Kidney (tissue), 14 donors: ENCODE results near the gene IQCN. TPM values are rescaled to one million over a fixed set of nuclear protein-coding genes. Genes with fewer than 3 reads are reported as not detected.

ENCODE experiments used
- DNase-seq, 5 donors: peaks; one replicate each; pipeline ENCODE4 v3.0.0-alpha.2; 2013 to 2020
- FAIRE-seq: peaks from 2 replicates; lab custom pipeline; 2012; peaks lifted over from hg19 to GRCh38; lab: Jason Lieb, UNC
- H3K27ac ChIP-seq, 2 donors: one replicate each; pipeline ENCODE4 v1.7.0; 2013; ENCODE audit warnings: low read depth in 2 of 2, low read length in 2 of 2, inconsistent platforms in 1 of 2
- H3K27me3 ChIP-seq: one replicate; pipeline ENCODE4 v1.7.1; 2013; ENCODE audit warnings: low read length, inconsistent platforms; ENCODE audit not compliant: control insufficient read depth, insufficient read depth
- H3K36me3 ChIP-seq, 3 donors: one replicate each; pipeline versions ENCODE4 v1.7.0 to v1.7.1; 2013; ENCODE audit warnings: low read length in 3 of 3, control low read depth in 1 of 3, inconsistent platforms in 1 of 3; ENCODE audit not compliant: insufficient read depth in 3 of 3, control insufficient read depth in 2 of 3
- H3K4me1 ChIP-seq, 3 donors: one replicate each; pipeline versions ENCODE4 v1.7.0 to v1.7.1; 2013; ENCODE audit warnings: low read length in 3 of 3, inconsistent platforms in 1 of 3, low read depth in 1 of 3; ENCODE audit not compliant: control insufficient read depth in 2 of 3, insufficient read depth in 2 of 3
- H3K4me3 ChIP-seq, 3 donors: one replicate each; pipeline versions ENCODE4 v1.7.0 to v1.8.1; 2013; ENCODE audit warnings: low read length in 3 of 3, control low read depth in 1 of 3, inconsistent platforms in 1 of 3
- H3K9ac ChIP-seq, 3 donors: one replicate each; pipeline versions ENCODE4 v1.7.0 to v1.7.1; 2013; ENCODE audit warnings: low read length in 3 of 3, control low read depth in 1 of 3, inconsistent platforms in 1 of 3
- H3K9me3 ChIP-seq, 3 donors: one replicate each; pipeline versions ENCODE4 v1.7.0 to v1.7.1; 2013; ENCODE audit warnings: low read length in 3 of 3, control low read depth in 1 of 3, inconsistent platforms in 1 of 3; ENCODE audit not compliant: control insufficient read depth in 2 of 3, insufficient read depth in 1 of 3
- CTCF ChIP-seq: IDR thresholded peaks from 3 replicates; pipeline ENCODE4 v1.5.1; 2012; ENCODE audit warnings: mild to moderate bottlenecking, moderate library complexity, borderline replicate concordance; ENCODE audit not compliant: insufficient read depth; ENCODE audit errors: extremely low read depth
- intact Hi-C: fragments of 100-400 bp; cut with DNase I; formaldehyde crosslinking; loops from one replicate; pipeline ENCODE4 v1.11.1; 2022
- polyA plus RNA-seq: library from polyadenylated mRNA; stranded (reverse); fragments of 350-450 nt; fragmentation: Illumina TruSeq; extraction: RNeasy Lipid Tissue Mini Kit (QIAGEN cat#74804); gene quantifications from one replicate; pipeline ENCODE4 v1.2.3, GENCODE V29; 2014; ENCODE audit warnings: low read depth, low replicate concordance; ENCODE audit not compliant: insufficient read depth
- total RNA-seq: library from RNA; stranded (reverse); fragmentation: NEBNext Ultra II Directional; extraction: Animal tissue kit (Norgen Biotek cat#: 25700); gene quantifications from one replicate; pipeline ENCODE4 v1.2.1, GENCODE V29; 2021
- donor health status: control.
- donor health status: control.
- donor health status: control.
- donor health status: control.
- donor health status: control.
- donor health status: DM: yes; HTN: yes; CAD: no.
- donor health status: Normal renal cell carcinoma (clear cell type).

Gene IQCN
- total and polyA plus RNA-seq, 2 donors from 2014 or later = 0.82 to 6.3 TPM

GRCh38 chr19:18265582-18265981 is 8.7 kb downstream of the IQCN start:
- H3K36me3 ChIP-seq = peaks cover 3 to 18% (median 4%) of the 10 kb centered on the region in 3 donors
- no peaks in the 10 kb centered on the region for H3K27me3 ChIP-seq
- intact Hi-C loops = no loop called here
- no peak for TF ChIP-seq CTCF
- DNase-seq = no peak
- no peak overlapping the region for H3K27ac ChIP-seq
- FAIRE-seq = no peak
- no peak overlapping the region for H3K9ac ChIP-seq
- no peaks in the 10 kb centered on the region for H3K9me3 ChIP-seq
- no peak overlapping the region for H3K4me3 ChIP-seq
- H3K4me1 ChIP-seq = no peaks in the 10 kb centered on the region

GRCh38 chr19:18264971-18265540 is 9.2 kb downstream of the IQCN start:
- Histone ChIP-seq H3K9ac (no peak overlapping the region), H3K27ac (no peak overlapping the region), H3K36me3 (peaks cover 3 to 18% (median 4%) of the 10 kb centered on the region in 3 donors), H3K9me3 (no peaks in the 10 kb centered on the region), H3K4me1 (no peaks in the 10 kb centered on the region), H3K27me3 (no peaks in the 10 kb centered on the region), H3K4me3 (no peak overlapping the region)
- FAIRE-seq = no peak
- TF ChIP-seq CTCF = no peak
- intact Hi-C loops = no loop called here
- DNase-seq = no peak

- no peaks in the 10 kb centered on the region for H3K4me1 ChIP-seq
- H3K27ac ChIP-seq = no peak overlapping the region
- no peak overlapping the region for H3K4me3 ChIP-seq
- peaks cover 2 to 18% (median 4%) of the 10 kb centered on the region in 3 donors for H3K36me3 ChIP-seq
- no peak overlapping the region for H3K9ac ChIP-seq
- no peaks in the 10 kb centered on the region for H3K9me3 ChIP-seq
- no peaks in the 10 kb centered on the region for H3K27me3 ChIP-seq
- no peak for DNase-seq
- FAIRE-seq = no peak
- intact Hi-C loops = no loop called here
- no peak for TF ChIP-seq CTCF
Observed at GRCh38 chr19:18264137-18264854, 10.0 kb downstream of the IQCN start.
